Measurements from ENCODE around the gene CRB3. TPM values are rescaled to one million over a fixed set of nuclear protein-coding genes. Genes with fewer than 3 reads are reported as not detected.

The CRB3 gene
- total and polyA plus RNA-seq, 2 of the 13 experiments (the other 11 are each of a cell fraction or from before 2014, with no cell fraction given): 10.6 to 25.6 TPM

GRCh38 chr19:6423499-6424194 is 40.4 kb upstream of the CRB3 start:
- DNase-seq (ENCODE audit: low spot score): peak; percentile 49
- peak; percentile 24 for ATAC-seq
- peaks cover 52% of the 10 kb centered on the region for H3K79me2 ChIP-seq (ENCODE audit: insufficient read depth, low read length)
- H3K27me3 ChIP-seq (ENCODE audit: control insufficient read depth in 1 of 2, insufficient read depth in 2 of 2, low read length in 2 of 2): no peaks in the 10 kb centered on the region; a peak in 1 of 5 replicates
- WGBS (ENCODE audit: low lambda C conversion rate): 0% methylated on average over 5 of the region's 20 CpGs
- H3K9me3 ChIP-seq (ENCODE audit: low read length): no peaks in the 10 kb centered on the region
- H4K20me1 ChIP-seq (ENCODE audit: insufficient read depth, low read length): peaks cover 47% of the 10 kb centered on the region
- ChIA-PET CTCF (ENCODE audit: low intra/inter-chr PET ratio, low total read pairs) (no interaction called here), POLR2A (interaction anchor here (1.4 kb wide), 1 partner anchor 14 kb away, joined by 5 read pairs; no protein-coding TSS in a partner anchor)
- peak; percentile 78 for FAIRE-seq
- H3K9ac ChIP-seq (ENCODE audit: insufficient read depth, low read depth, low read length): peak overlapping the region; percentile 89
- BruUV-seq (replicated peaks): no TSS peak
- peak overlapping the region; percentile 94 for H3K4me2 ChIP-seq (ENCODE audit: low read depth, low read length)
- H3K36me3 ChIP-seq (replicated peaks in 1 of 2; ENCODE audit: control insufficient read depth in 1 of 2, insufficient read depth in 2 of 2, low read length in 2 of 2): peaks cover 21 to 39% of the 10 kb centered on the region in 2 experiments
- peak overlapping the region; percentile 68 for H3K27ac ChIP-seq (ENCODE audit: extremely low read length, insufficient read depth, low read length)
- H2AFZ ChIP-seq (ENCODE audit: low read length): no peak overlapping the region
- intact Hi-C loops (cut with micrococcal nuclease; ENCODE audit: unreplicated experiment): no loop called here
- H3K4me1 ChIP-seq (ENCODE audit: insufficient read depth, low read length): peaks cover 33% of the 10 kb centered on the region
- H3K4me3 ChIP-seq (replicated peaks in 1 of 3; ENCODE audit: insufficient read depth in 1 of 3, low read depth in 2 of 3, low read length in 3 of 3): peak overlapping the region; percentile 84 to 92 (median 87)
- in situ Hi-C loops (cut with HindIII; ENCODE audit: extremely low pct_ligation_motif_present, low pct_unique_long_range_greater_than_20kb): no loop called here
- TF ChIP-seq KLF16 (CRISPR knock-in tag; IDR thresholded peaks at IDR 0.05) (no peak), ZNF768 (CRISPR knock-in tag; IDR thresholded peaks at IDR 0.05) (no peak), ZNF281 (CRISPR knock-in tag; IDR thresholded peaks at IDR 0.05; ENCODE audit: borderline replicate concordance) (no peak), PHF8 (CRISPR knock-in tag; IDR thresholded peaks at IDR 0.05) (no peak; the same call in 1 of the 2 replicates), ZNF607 (CRISPR knock-in tag; IDR thresholded peaks at IDR 0.05; ENCODE audit: borderline replicate concordance) (no peak), NR3C1 (CRISPR knock-in tag; IDR thresholded peaks at IDR 0.05) (no peak), ZNF800 (CRISPR knock-in tag; IDR thresholded peaks at IDR 0.05) (no peak), TBX2 (CRISPR knock-in tag; IDR thresholded peaks at IDR 0.05; ENCODE audit: borderline replicate concordance) (no peak), MLXIP (CRISPR knock-in tag; IDR thresholded peaks at IDR 0.05; ENCODE audit: borderline replicate concordance) (no peak), TGIF2 (CRISPR knock-in tag; IDR thresholded peaks at IDR 0.05) (no peak), ZXDC (CRISPR knock-in tag; IDR thresholded peaks at IDR 0.05) (no peak)

All from HepG2 (cell line).